AG09319 (cell line): ENCODE results near the gene ORAI2.
"Not testable (repeated sequence)": the region's sequence is repeated elsewhere in the genome, so short reads cannot be mapped to it uniquely, and the experiment has no call there.

Experiments used
- DNase-seq: peaks from one replicate; pipeline ENCODE4 v3.0.0-alpha.2; 2010; ENCODE audit warnings: low read depth; ENCODE audit errors: extremely low read depth
- CTCF ChIP-seq: IDR thresholded peaks from 2 replicates; pipeline ENCODE4 v1.5.1; 2011; ENCODE audit warnings: low read depth, mild to moderate bottlenecking, inconsistent platforms, low read length, moderate library complexity

Gene ORAI2

GRCh38 chr7:102469972-102470825 lies 36.8 kb downstream of the ORAI2 start:
- TF ChIP-seq CTCF, result no peak
- DNase-seq, result no peak

GRCh38 chr7:102471791-102472125 lies 38.4 kb downstream of the ORAI2 start:
- DNase-seq, result no peak
- no peak for TF ChIP-seq CTCF

- no peak for TF ChIP-seq CTCF
- no peak for DNase-seq
Measured at GRCh38 chr7:102472126-102473041, 39.0 kb downstream of the ORAI2 start.

- DNase-seq, result no peak
- TF ChIP-seq CTCF, result no peak
Measured at GRCh38 chr7:102473271-102473991, 40.1 kb downstream of the ORAI2 start.

GRCh38 chr7:102474116-102474515 lies 40.7 kb downstream of the ORAI2 start:
- not testable (repeated sequence) for DNase-seq

GRCh38 chr7:102474736-102475435 lies 41.5 kb downstream of the ORAI2 start:
- DNase-seq, result not testable (repeated sequence)

GRCh38 chr7:102478314-102479208 lies 45.2 kb downstream of the ORAI2 start, which contains the start of gene POLR2J:
POLR2J (minus strand) TSS chr7:102478922; CDS start chr7:102478860, 62 bp downstream.
- TF ChIP-seq CTCF, result peak; percentile 24
- peak; percentile 29 for DNase-seq

- DNase-seq, result not testable (repeated sequence)
Measured at GRCh38 chr7:102479209-102479584, 45.8 kb downstream of the ORAI2 start.
